ENCODE results near the gene JPT2.
A peak's percentile ranks its signal among the peaks of the same experiment; 100 is the strongest.

JPT2 gene

DNA sequence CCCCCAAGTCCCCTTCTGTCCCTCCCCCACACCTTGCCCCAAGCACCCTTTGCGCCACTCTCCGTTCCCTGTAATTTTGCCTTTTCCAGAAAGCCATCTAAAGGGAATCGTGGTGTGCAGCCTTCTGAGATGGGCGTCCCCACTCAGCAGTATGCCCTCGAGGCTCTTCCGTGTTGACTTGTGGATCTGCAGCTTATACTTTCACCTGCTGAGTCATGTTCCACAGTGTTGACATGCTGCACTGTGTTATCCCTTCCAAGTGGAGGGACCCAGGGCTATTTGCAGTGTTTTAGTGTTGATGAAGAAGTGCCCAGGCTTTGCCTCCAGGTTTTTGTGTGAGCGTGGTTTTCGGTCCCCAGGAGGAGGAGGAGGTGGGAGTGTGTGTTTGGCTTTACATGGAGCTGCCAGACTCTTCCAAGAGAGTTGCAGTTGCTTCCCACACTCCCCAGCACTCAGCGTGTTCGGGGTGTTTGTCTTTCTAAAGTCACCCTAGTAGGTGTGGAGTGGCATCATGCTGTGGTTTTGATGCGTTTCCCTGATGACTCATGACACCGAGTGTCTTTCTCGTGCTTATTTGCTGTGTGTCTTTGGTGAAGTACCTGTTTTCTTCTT is 32.1 kb upstream of the JPT2 start:
- H3K4me1 ChIP-seq (ENCODE audit: control insufficient read depth, insufficient read depth, low read length), result peaks cover 2% of the 10 kb centered on the region; the same call in 1 of the 2 replicates
- H3K4me3 ChIP-seq (ENCODE audit: low read depth, low read length), result no peak overlapping the region
- CTCF ChIA-PET, result interaction anchor here (0.6 kb wide), 1 partner anchor 107 kb away, joined by 3 read pairs; no protein-coding TSS in a partner anchor
- POLR2A ChIA-PET, result interaction anchor here (1.1 kb wide), 1 partner anchor 35 kb away, joined by 4 read pairs; the partner anchor contains the start of gene IFT140
- H3K36me3 ChIP-seq (ENCODE audit: control insufficient read depth in 2 of 2, insufficient read depth in 1 of 2, low read length in 2 of 2), result peaks cover 11 to 74% of the 10 kb centered on the region in 2 experiments; a peak in 2 of 3 replicates
- H3K9me3 ChIP-seq (ENCODE audit: control insufficient read depth, insufficient read depth, low read depth, low read length), result no peaks in the 10 kb centered on the region
- H3K27ac ChIP-seq (ENCODE audit: extremely low read depth, low read depth, low read length), result no peak overlapping the region
- TF ChIP-seq ZNF112 (tag by site-specific recombination; IDR thresholded peaks at IDR 0.05) (no peak), ZFHX2 (tag by site-specific recombination; conservative IDR thresholded peaks at IDR 0.05) (peak; percentile 92), ELK4 (IDR thresholded peaks at IDR 0.05; ENCODE audit: borderline replicate concordance, low read depth, low read length) (no peak), ZNF768 (tag by site-specific recombination; IDR thresholded peaks at IDR 0.05) (no peak), YY1 (tag by site-specific recombination; IDR thresholded peaks at IDR 0.05) (no peak), SCRT1 (tag by site-specific recombination; IDR thresholded peaks at IDR 0.05; ENCODE audit: borderline replicate concordance) (no peak), MZF1 (tag by site-specific recombination; IDR thresholded peaks at IDR 0.05; ENCODE audit: borderline replicate concordance) (no peak), GLIS2 (tag by site-specific recombination; IDR thresholded peaks at IDR 0.05) (no peak), MYNN (tag by site-specific recombination; IDR thresholded peaks at IDR 0.05; ENCODE audit: borderline replicate concordance) (no peak), ZFP69B (tag by site-specific recombination; IDR thresholded peaks at IDR 0.05) (no peak), ZNF521 (tag by site-specific recombination; IDR thresholded peaks at IDR 0.05) (no peak), ZNF2 (tag by site-specific recombination; IDR thresholded peaks at IDR 0.05) (no peak), SCRT2 (tag by site-specific recombination; IDR thresholded peaks at IDR 0.05) (peak; percentile 71), ZNF837 (tag by site-specific recombination; IDR thresholded peaks at IDR 0.05) (no peak), ZBTB17 (tag by site-specific recombination; IDR thresholded peaks at IDR 0.05) (peak; percentile 60), ZNF394 (tag by site-specific recombination; IDR thresholded peaks at IDR 0.05; ENCODE audit: borderline replicate concordance) (no peak), ZNF341 (tag by site-specific recombination; IDR thresholded peaks at IDR 0.05; ENCODE audit: low read depth) (peak; percentile 29; the same call in 1 of the 2 replicates), ZNF571 (tag by site-specific recombination; IDR thresholded peaks at IDR 0.05) (no peak), SALL2 (tag by site-specific recombination; IDR thresholded peaks at IDR 0.05; ENCODE audit: borderline replicate concordance) (no peak), ZNF311 (tag by site-specific recombination; IDR thresholded peaks at IDR 0.05; ENCODE audit: borderline replicate concordance) (no peak), ZNF629 (tag by site-specific recombination; IDR thresholded peaks at IDR 0.05) (no peak), EGR2 (tag by site-specific recombination; IDR thresholded peaks at IDR 0.05; ENCODE audit: low read depth) (peak; percentile 93), ZBTB8A (tag by site-specific recombination; IDR thresholded peaks at IDR 0.05) (0 out of 2 replicates have a peak, but pooled peaks have one; percentile 24), ZNF221 (tag by site-specific recombination; IDR thresholded peaks at IDR 0.05; ENCODE audit: borderline replicate concordance) (no peak), ZNF544 (tag by site-specific recombination; IDR thresholded peaks at IDR 0.05) (no peak), ZNF335 (tag by site-specific recombination; conservative IDR thresholded peaks at IDR 0.05) (no peak), BCL11B (tag by site-specific recombination; IDR thresholded peaks at IDR 0.05; ENCODE audit: low read depth) (no peak), SP7 (tag by site-specific recombination; IDR thresholded peaks at IDR 0.05) (peak; percentile 80), ZIC2 (tag by site-specific recombination; IDR thresholded peaks at IDR 0.05) (peak; percentile 78), ZNF610 (tag by site-specific recombination; IDR thresholded peaks at IDR 0.05; ENCODE audit: borderline replicate concordance) (no peak), GLI4 (tag by site-specific recombination; IDR thresholded peaks at IDR 0.05) (no peak), ZNF10 (tag by site-specific recombination; IDR thresholded peaks at IDR 0.05) (peak; percentile 58)
- TF ChIP-seq, protein P1, sequence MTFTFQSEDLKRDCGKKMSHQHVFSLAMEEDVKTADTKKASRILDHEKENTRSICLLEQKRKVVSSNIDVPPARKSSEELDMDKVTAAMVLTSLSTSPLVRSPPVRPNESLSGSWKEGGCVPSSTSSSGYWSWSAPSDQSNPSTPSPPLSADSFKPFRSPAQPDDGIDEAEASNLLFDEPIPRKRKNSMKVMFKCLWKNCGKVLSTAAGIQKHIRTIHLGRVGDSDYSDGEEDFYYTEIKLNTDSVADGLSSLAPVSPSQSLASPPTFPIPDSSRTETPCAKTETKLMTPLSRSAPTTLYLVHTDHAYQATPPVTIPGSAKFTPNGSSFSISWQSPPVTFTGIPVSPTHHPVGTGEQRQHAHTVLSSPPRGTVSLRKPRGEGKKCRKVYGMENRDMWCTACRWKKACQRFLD (tag by site-specific recombination; IDR thresholded peaks at IDR 0.05), result no peak
- TF ChIP-seq, protein P2, sequence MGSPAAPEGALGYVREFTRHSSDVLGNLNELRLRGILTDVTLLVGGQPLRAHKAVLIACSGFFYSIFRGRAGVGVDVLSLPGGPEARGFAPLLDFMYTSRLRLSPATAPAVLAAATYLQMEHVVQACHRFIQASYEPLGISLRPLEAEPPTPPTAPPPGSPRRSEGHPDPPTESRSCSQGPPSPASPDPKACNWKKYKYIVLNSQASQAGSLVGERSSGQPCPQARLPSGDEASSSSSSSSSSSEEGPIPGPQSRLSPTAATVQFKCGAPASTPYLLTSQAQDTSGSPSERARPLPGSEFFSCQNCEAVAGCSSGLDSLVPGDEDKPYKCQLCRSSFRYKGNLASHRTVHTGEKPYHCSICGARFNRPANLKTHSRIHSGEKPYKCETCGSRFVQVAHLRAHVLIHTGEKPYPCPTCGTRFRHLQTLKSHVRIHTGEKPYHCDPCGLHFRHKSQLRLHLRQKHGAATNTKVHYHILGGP (tag by site-specific recombination; IDR thresholded peaks at IDR 0.05), result no peak
- TF ChIP-seq, protein P3, sequence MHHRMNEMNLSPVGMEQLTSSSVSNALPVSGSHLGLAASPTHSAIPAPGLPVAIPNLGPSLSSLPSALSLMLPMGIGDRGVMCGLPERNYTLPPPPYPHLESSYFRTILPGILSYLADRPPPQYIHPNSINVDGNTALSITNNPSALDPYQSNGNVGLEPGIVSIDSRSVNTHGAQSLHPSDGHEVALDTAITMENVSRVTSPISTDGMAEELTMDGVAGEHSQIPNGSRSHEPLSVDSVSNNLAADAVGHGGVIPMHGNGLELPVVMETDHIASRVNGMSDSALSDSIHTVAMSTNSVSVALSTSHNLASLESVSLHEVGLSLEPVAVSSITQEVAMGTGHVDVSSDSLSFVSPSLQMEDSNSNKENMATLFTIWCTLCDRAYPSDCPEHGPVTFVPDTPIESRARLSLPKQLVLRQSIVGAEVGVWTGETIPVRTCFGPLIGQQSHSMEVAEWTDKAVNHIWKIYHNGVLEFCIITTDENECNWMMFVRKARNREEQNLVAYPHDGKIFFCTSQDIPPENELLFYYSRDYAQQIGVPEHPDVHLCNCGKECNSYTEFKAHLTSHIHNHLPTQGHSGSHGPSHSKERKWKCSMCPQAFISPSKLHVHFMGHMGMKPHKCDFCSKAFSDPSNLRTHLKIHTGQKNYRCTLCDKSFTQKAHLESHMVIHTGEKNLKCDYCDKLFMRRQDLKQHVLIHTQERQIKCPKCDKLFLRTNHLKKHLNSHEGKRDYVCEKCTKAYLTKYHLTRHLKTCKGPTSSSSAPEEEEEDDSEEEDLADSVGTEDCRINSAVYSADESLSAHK (tag by site-specific recombination; IDR thresholded peaks at IDR 0.05), result no peak
